GM21737 (cell line): ENCODE measurements around the gene MCU.
"Not testable (repeated sequence)": the region's sequence is repeated elsewhere in the genome, so short reads cannot be mapped to it uniquely, and the experiment has no call there.

Source experiments
- ATAC-seq: cut with Tn5 transposase; IDR thresholded peaks from one replicate; pipeline ENCODE4 v1.9.1; 2021; ENCODE audit warnings: mild to moderate bottlenecking, moderate library complexity; ENCODE audit not compliant: unreplicated experiment

The MCU gene

GRCh38 chr10:72890086-72890485 is 198.1 kb downstream of the MCU start:
- ATAC-seq, result no peak

GRCh38 chr10:72893136-72893798 is 201.3 kb downstream of the MCU start, which contains the start of gene OIT3:
OIT3 (plus strand) TSS chr10:72893739; CDS start chr10:72893799, 60 bp downstream.
- no peak for ATAC-seq

GRCh38 chr10:72895236-72895850 is 203.4 kb downstream of the MCU start:
- ATAC-seq, result no peak

- ATAC-seq, result no peak
Observed at GRCh38 chr10:72898616-72899015, 206.7 kb downstream of the MCU start.

- ATAC-seq, result no peak
Observed at GRCh38 chr10:72899545-72899944, 207.6 kb downstream of the MCU start.

GRCh38 chr10:72903941-72904446 is 212.1 kb downstream of the MCU start:
- ATAC-seq, result not testable (repeated sequence)

- ATAC-seq, result no peak
Observed at GRCh38 chr10:72904806-72905205, 212.9 kb downstream of the MCU start.

GRCh38 chr10:72906446-72906845 is 214.5 kb downstream of the MCU start:
- ATAC-seq, result no peak

- no peak for ATAC-seq
Observed at GRCh38 chr10:72910705-72911104, 218.8 kb downstream of the MCU start.

GRCh38 chr10:72911758-72912157 is 219.8 kb downstream of the MCU start:
- no peak for ATAC-seq

GRCh38 chr10:72912736-72913135 is 220.8 kb downstream of the MCU start:
- ATAC-seq, result no peak

- ATAC-seq, result no peak
Observed at GRCh38 chr10:72913287-72913686, 221.3 kb downstream of the MCU start.

- ATAC-seq, result not testable (repeated sequence)
Observed at GRCh38 chr10:72917201-72917600, 225.3 kb downstream of the MCU start.

GRCh38 chr10:72917803-72918332 is 225.9 kb downstream of the MCU start:
- ATAC-seq, result not testable (repeated sequence)

- ATAC-seq, result no peak
Observed at GRCh38 chr10:72918352-72918751, 226.4 kb downstream of the MCU start.

GRCh38 chr10:72921147-72921683 is 229.3 kb downstream of the MCU start:
- not testable (repeated sequence) for ATAC-seq

- no peak for ATAC-seq
Observed at GRCh38 chr10:72924351-72924750, 232.4 kb downstream of the MCU start.

- ATAC-seq, result no peak
Observed at GRCh38 chr10:72925951-72926465, 234.1 kb downstream of the MCU start.

- ATAC-seq, result no peak
Observed at GRCh38 chr10:72927485-72927884, 235.5 kb downstream of the MCU start.

GRCh38 chr10:72928798-72929197 is 236.9 kb downstream of the MCU start:
- ATAC-seq, result no peak

- ATAC-seq, result no peak
Observed at GRCh38 chr10:72930276-72930675, 238.3 kb downstream of the MCU start.
